WTC11 (cell line): ENCODE data around the gene TMEM178B.

Source experiments
- PRRX2 ChIP-seq: fragments of 250-450 bp; sonication (Bioruptor Pico); IDR thresholded peaks from 2 replicates; pipeline ENCODE4 v1.8.0; 2021; ENCODE audit warnings: mild to moderate bottlenecking
- SMAD3 ChIP-seq: sonication (generic); formaldehyde crosslinking; IDR thresholded peaks from 2 replicates; pipeline ENCODE4 v1.8.0; 2022; ENCODE audit warnings: missing genetic modification reagents, mild to moderate bottlenecking, borderline replicate concordance
- USF1 ChIP-seq: sonication (generic); formaldehyde crosslinking; IDR thresholded peaks from 2 replicates; pipeline ENCODE4 v1.8.0; 2022; ENCODE audit warnings: mild to moderate bottlenecking, missing genetic modification reagents
- TF ChIP-seq, protein P1 (sequence below): fragments of 200-600 bp; IDR thresholded peaks from 2 replicates; pipeline ENCODE4 v1.8.0; 2022; ENCODE audit warnings: antibody characterized with exemption

- TF ChIP-seq, protein P1, sequence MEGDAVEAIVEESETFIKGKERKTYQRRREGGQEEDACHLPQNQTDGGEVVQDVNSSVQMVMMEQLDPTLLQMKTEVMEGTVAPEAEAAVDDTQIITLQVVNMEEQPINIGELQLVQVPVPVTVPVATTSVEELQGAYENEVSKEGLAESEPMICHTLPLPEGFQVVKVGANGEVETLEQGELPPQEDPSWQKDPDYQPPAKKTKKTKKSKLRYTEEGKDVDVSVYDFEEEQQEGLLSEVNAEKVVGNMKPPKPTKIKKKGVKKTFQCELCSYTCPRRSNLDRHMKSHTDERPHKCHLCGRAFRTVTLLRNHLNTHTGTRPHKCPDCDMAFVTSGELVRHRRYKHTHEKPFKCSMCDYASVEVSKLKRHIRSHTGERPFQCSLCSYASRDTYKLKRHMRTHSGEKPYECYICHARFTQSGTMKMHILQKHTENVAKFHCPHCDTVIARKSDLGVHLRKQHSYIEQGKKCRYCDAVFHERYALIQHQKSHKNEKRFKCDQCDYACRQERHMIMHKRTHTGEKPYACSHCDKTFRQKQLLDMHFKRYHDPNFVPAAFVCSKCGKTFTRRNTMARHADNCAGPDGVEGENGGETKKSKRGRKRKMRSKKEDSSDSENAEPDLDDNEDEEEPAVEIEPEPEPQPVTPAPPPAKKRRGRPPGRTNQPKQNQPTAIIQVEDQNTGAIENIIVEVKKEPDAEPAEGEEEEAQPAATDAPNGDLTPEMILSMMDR, result no peak
- TF ChIP-seq USF1 (CRISPR knock-in tag) (no peak), SMAD3 (CRISPR knock-in tag) (no peak), PRRX2 (CRISPR knock-in tag) (no peak)
Measured at GRCh38 chr7:141363748-141364147, 289.9 kb downstream of the TMEM178B start.
